ENCODE results near the gene PPFIA1.

PPFIA1 gene

DNA sequence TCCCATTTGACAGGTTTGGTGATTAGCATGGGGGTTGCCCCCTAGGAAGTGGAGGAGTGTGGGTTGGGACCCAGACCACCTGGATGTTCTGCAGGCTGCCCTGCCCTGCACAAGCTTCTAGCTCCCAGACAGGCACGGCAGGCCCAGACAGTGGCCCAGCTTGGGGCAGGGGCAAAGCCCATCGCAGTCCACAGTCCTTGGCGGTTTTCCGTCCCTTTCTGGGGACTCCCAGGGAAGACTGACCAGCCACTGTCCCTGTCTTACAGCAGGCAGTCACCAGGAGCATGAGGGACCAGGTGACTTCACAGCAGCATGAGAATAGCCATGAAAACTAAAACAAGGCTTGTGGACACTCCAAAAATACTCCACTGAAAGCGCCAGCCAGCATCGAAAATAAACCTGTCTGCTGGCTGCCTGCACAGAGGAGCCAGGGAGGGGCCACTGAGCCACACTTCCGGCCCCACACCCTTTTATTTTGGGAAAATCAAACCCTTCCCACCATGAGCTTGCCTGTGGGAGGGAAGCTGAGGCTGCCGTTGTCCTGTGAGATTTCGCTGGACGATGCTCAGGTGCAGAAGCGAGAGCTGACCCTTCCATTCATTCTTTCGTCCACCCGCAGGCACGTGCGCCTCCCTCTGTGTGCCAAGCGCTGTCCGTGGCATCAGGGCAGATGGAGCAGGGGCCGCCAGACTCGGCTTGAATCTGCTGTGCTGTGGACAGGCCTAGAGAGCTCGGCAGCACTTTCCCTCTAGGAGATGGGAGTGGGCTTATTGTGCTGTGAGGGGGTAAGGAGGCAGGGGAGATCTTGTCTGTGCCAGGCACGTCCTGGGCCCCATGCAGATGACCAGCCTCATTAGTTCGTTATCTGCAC lies 39.4 kb upstream of the PPFIA1 start:
- H3K27ac ChIP-seq: no peak overlapping the region
- TF ChIP-seq ZFX (IDR thresholded peaks at IDR 0.05): no peak
- TF ChIP-seq, protein P1, sequence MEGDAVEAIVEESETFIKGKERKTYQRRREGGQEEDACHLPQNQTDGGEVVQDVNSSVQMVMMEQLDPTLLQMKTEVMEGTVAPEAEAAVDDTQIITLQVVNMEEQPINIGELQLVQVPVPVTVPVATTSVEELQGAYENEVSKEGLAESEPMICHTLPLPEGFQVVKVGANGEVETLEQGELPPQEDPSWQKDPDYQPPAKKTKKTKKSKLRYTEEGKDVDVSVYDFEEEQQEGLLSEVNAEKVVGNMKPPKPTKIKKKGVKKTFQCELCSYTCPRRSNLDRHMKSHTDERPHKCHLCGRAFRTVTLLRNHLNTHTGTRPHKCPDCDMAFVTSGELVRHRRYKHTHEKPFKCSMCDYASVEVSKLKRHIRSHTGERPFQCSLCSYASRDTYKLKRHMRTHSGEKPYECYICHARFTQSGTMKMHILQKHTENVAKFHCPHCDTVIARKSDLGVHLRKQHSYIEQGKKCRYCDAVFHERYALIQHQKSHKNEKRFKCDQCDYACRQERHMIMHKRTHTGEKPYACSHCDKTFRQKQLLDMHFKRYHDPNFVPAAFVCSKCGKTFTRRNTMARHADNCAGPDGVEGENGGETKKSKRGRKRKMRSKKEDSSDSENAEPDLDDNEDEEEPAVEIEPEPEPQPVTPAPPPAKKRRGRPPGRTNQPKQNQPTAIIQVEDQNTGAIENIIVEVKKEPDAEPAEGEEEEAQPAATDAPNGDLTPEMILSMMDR (conservative IDR thresholded peaks at IDR 0.05): no peak

DNA sequence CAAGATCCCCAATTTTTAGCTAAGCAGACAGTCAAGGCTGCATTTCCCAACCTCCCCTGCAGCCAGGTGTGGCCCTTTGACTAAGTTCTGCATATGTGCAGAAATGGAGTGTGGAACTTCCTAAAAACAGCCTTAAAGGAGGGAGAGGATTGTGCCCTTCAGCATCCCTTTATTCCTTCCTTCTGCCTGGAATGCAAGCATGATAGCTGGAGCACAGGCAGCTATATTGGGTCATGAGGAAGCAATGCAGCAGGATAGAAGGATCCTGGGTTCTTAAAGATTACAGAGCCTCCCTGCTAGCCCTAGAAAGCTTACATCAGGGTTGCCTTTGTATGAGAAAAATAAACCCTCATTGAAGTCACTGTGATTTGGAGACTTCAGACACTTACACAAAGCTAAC lies 37.5 kb upstream of the PPFIA1 start:
- TF ChIP-seq ZFX (IDR thresholded peaks at IDR 0.05): no peak
- TF ChIP-seq, protein P1 (conservative IDR thresholded peaks at IDR 0.05): no peak
- H3K27ac ChIP-seq: no peak overlapping the region

DNA sequence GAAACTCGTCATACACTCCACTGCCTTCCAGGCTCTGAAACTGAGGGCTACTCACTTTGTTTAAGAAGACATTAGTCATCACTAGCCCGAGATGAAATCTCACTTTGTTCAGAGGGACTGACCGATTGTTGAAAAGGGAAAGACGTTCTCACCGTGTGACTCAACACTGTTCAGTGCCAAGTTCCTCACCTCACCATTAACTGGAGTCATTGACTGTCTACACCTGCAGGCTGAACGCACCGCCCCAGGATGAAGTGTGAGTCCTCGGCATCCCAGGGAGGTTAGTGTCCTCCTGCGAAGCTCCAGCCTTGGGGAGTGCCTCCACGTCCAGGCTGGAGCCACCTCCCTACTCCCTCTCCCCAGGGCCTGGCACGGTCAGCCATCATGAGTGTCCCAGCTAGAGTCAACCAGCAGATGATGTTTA lies 37.0 kb upstream of the PPFIA1 start:
- H3K27ac ChIP-seq: no peak overlapping the region
- TF ChIP-seq, protein P1 (conservative IDR thresholded peaks at IDR 0.05): no peak
- no peak for TF ChIP-seq ZFX (IDR thresholded peaks at IDR 0.05)

DNA sequence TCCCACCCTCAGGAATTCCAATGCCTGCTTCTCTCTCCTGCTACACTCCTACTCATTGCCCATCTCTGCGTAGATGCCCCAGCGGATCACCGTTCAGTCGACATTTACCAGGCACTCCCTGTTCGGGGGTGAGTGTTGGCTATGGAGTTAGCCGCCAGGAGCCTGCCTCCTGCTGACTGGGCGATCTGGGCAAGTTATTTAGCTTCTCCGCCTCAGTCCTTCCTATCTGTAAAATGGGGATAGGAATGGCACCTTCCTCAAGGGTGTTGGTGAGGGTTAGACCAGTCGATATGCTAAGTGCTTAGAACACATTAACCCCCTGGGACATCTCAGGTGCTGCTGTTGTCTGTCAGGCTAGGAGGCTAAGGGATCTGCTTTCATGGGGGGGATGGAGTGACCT lies 36.5 kb upstream of the PPFIA1 start:
- no peak overlapping the region for H3K27ac ChIP-seq
- TF ChIP-seq, protein P1 (conservative IDR thresholded peaks at IDR 0.05): no peak
- TF ChIP-seq ZFX (IDR thresholded peaks at IDR 0.05): no peak

DNA sequence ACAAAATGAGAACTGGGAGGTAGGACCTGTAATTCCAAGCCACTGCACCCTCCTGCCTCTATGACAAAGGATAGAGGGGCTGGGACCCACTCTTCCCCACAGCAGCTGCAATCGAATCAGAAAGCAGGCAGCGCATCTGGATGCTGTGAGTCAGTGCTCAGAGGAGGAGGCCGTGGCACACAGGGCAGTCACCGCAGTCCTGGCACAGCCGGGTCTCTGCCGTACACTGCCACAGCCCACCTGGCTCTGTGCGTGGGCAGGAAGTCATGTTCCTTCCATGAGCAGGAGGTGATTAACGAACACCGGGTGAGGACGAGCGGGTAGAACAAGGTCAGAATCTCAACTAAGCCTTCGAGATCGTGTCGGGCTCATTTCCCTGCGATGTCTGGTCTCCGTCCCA lies 30.2 kb upstream of the PPFIA1 start:
- TF ChIP-seq ZFX (IDR thresholded peaks at IDR 0.05): no peak
- TF ChIP-seq, protein P1 (conservative IDR thresholded peaks at IDR 0.05): no peak
- no peak overlapping the region for H3K27ac ChIP-seq

DNA sequence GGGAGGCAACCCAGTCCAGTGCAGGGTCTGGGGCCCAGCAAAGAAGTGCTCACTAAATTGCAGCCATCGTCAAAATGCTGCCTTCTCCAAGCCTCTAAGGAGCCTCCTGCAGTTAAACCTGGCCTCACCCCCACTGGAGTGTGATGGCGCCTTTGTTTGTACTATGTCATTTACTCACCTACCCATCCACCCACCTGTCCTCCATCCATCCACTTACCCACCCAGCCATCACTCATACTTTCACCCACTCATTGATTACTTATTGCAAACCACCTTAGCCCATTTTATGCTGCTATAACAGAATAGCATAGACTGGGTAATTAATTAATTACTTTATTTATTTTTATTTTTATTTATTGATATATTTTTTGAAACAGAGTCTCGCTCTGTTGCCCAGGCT lies 28.8 kb upstream of the PPFIA1 start:
- H3K27ac ChIP-seq: no peak overlapping the region
- TF ChIP-seq, protein P1 (conservative IDR thresholded peaks at IDR 0.05): no peak

DNA sequence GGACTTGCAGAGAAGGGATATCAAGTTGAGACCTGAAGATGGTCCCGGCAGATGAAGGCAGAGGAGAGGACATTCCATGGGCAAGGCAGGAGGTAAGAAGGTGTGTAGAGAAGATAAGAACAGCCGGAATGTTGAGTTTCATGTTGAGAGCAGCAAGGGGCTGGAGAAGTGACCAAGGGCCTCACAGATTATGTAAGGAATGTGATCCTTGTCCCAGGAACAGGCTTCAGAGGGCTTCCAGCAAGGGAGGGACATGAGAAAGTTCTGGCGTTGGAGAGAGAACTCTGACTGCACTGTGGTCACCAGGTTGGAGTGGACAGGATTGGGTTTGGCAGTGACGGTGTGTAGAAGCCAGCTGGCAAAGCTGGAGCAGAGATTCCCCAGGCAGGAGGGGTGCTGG lies 27.6 kb upstream of the PPFIA1 start:
- no peak for TF ChIP-seq ZFX (IDR thresholded peaks at IDR 0.05)
- TF ChIP-seq, protein P1 (conservative IDR thresholded peaks at IDR 0.05): no peak
- H3K27ac ChIP-seq: no peak overlapping the region

All from C4-2B (cell line).